IMR-90 (cell line): Measurements from ENCODE around the gene OSBPL6. TPM values are rescaled to one million over a fixed set of nuclear protein-coding genes. Genes with fewer than 3 reads are reported as not detected.

Experiments
- ATAC-seq: fragments of 200-7000 bp; cut with Tn5 transposase; 2 replicates; pipeline ENCODE4 v1.9.1; 2020; ENCODE audit warnings: low read depth, mild to moderate bottlenecking, moderate library complexity
- BruUV-seq: library from RNA; stranded (reverse); fragments of 400-500 nt; replicated peaks from 2 replicates; lab custom pipeline; 2021; lab: Mats Ljungman, UMichigan
- CTCF ChIA-PET: fragments of 300-600 bp; formaldehyde crosslinking; extraction: SDS; loops from one replicate; lab custom pipeline; 2021; ENCODE audit warnings: antibody characterized with exemption; lab: Yijun Ruan, JAX
- POLR2A ChIA-PET: fragments of 300-600 bp; sonication (Branson Sonifier 250); formaldehyde crosslinking; loops from one replicate; lab custom pipeline; 2022; ENCODE audit warnings: antibody characterized with exemption; ENCODE audit not compliant: unreplicated experiment; lab: Charles Lee
- DNase-seq: peaks from one replicate; pipeline ENCODE4 v3.0.0; 2013
- H2AFZ ChIP-seq: replicated peaks from 2 replicates; pipeline ENCODE3; 2013; ENCODE audit warnings: low read length, mild to moderate bottlenecking; ENCODE audit not compliant: poor library complexity
- H2AK5ac ChIP-seq: 2 replicates; pipeline ENCODE4 v1.6.1; 2013; ENCODE audit warnings: low read depth, low read length, inconsistent platforms
- H2AK9ac ChIP-seq: replicated peaks from 2 replicates; pipeline ENCODE3; 2013; ENCODE audit warnings: mild to moderate bottlenecking, low read depth, low read length, moderate library complexity; ENCODE audit not compliant: poor library complexity
- H2BK120ac ChIP-seq: 2 replicates; pipeline ENCODE4 v1.6.1; 2013; ENCODE audit warnings: low read depth, low read length, inconsistent platforms
- H2BK15ac ChIP-seq: 3 replicates; pipeline ENCODE4 v1.6.1; 2013; ENCODE audit warnings: low read depth, low read length, inconsistent platforms
- H2BK20ac ChIP-seq: 2 replicates; pipeline ENCODE4 v1.6.1; 2013; ENCODE audit warnings: low read depth, mild to moderate bottlenecking, inconsistent platforms, low read length, moderate library complexity
- H2BK5ac ChIP-seq: 2 replicates; pipeline ENCODE4 v1.6.1; 2013; ENCODE audit warnings: mild to moderate bottlenecking, low read depth, low read length, inconsistent platforms; ENCODE audit not compliant: poor library complexity, severe bottlenecking
- H3K14ac ChIP-seq: replicated peaks from 2 replicates; pipeline ENCODE4 v1.6.1; 2013; ENCODE audit warnings: low read depth, low read length, inconsistent platforms
- H3K18ac ChIP-seq: 2 replicates; pipeline ENCODE4 v1.6.1; 2013; ENCODE audit warnings: low read depth, low read length, control low read depth
- H3K23ac ChIP-seq: 2 replicates; pipeline ENCODE4 v1.6.1; 2013; ENCODE audit warnings: low read depth, low read length, inconsistent platforms
- H3K27ac ChIP-seq: 2 replicates; pipeline ENCODE4 v1.5.1; 2013; ENCODE audit warnings: mild to moderate bottlenecking, control low read depth, low read length; ENCODE audit not compliant: insufficient read depth
- H3K27me3 ChIP-seq: 2 replicates; pipeline ENCODE4 v1.6.1; 2013; ENCODE audit warnings: low read length; ENCODE audit not compliant: control insufficient read depth, insufficient read depth
- H3K36me3 ChIP-seq: 2 replicates; pipeline ENCODE4 v1.6.1; 2013; ENCODE audit warnings: low read length, mixed read lengths; ENCODE audit not compliant: control insufficient read depth, insufficient read depth
- H3K4ac ChIP-seq: 2 replicates; pipeline ENCODE4 v1.6.1; 2013; ENCODE audit warnings: low read depth, low read length, inconsistent platforms
- H3K4me1 ChIP-seq: 2 replicates; pipeline ENCODE4 v1.6.1; 2013; ENCODE audit warnings: low read length, mixed read lengths; ENCODE audit not compliant: control insufficient read depth, insufficient read depth
- H3K4me2 ChIP-seq: 2 replicates; pipeline ENCODE4 v1.6.1; 2013; ENCODE audit warnings: low read depth, mild to moderate bottlenecking, control low read depth, low read length, moderate library complexity
- H3K4me3 ChIP-seq: 2 replicates; pipeline ENCODE4 v1.5.1; 2013; ENCODE audit warnings: low read depth, mild to moderate bottlenecking, control low read depth, low read length, moderate library complexity; ENCODE audit not compliant: insufficient read depth
- H3K56ac ChIP-seq: 2 replicates; pipeline ENCODE4 v1.6.1; 2013; ENCODE audit warnings: low read length, inconsistent platforms; ENCODE audit not compliant: insufficient read depth; ENCODE audit errors: extremely low read depth
- H3K79me1 ChIP-seq, 2 experiments: 2 replicates each; pipeline ENCODE4 v1.6.1; 2013; ENCODE audit warnings: low read length in 2 of 2, inconsistent platforms in 1 of 2, low read depth in 1 of 2
- H3K9ac ChIP-seq: 2 replicates; pipeline ENCODE4 v1.6.1; 2013; ENCODE audit warnings: low read depth, low read length, control low read depth
- H3K9me1 ChIP-seq: 2 replicates; pipeline ENCODE4 v1.6.1; 2013; ENCODE audit warnings: low read length, inconsistent platforms; ENCODE audit not compliant: insufficient read depth
- H3K9me3 ChIP-seq: 2 replicates; pipeline ENCODE4 v1.6.1; 2013; ENCODE audit warnings: low read length; ENCODE audit not compliant: control insufficient read depth, insufficient read depth
- H4K20me1 ChIP-seq: 2 replicates; pipeline ENCODE4 v1.6.1; 2013; ENCODE audit warnings: low read length, inconsistent platforms; ENCODE audit not compliant: insufficient read depth
- H4K5ac ChIP-seq: 2 replicates; pipeline ENCODE4 v1.6.1; 2013; ENCODE audit warnings: mild to moderate bottlenecking, low read depth, low read length, control low read depth
- H4K8ac ChIP-seq, 2 experiments: 2 replicates each; pipeline ENCODE4 v1.6.1; 2013; ENCODE audit warnings: low read depth in 2 of 2, low read length in 2 of 2, control low read depth in 1 of 2, inconsistent platforms in 1 of 2
- H4K91ac ChIP-seq: 2 replicates; pipeline ENCODE4 v1.6.1; 2013; ENCODE audit warnings: low read depth, low read length, inconsistent platforms; ENCODE audit not compliant: insufficient read depth
- BHLHE40 ChIP-seq: fragments of 150-350 bp; IDR thresholded peaks from 2 replicates; pipeline ENCODE4 v1.6.1; 2016; ENCODE audit warnings: mild to moderate bottlenecking, low read depth, low read length
- CEBPB ChIP-seq: IDR thresholded peaks from 2 replicates; pipeline ENCODE4 v1.6.1; 2012; ENCODE audit warnings: low read depth, low read length, improper control_type of control experiment
- CHD1 ChIP-seq: IDR thresholded peaks from 2 replicates; pipeline ENCODE4 v1.6.1; 2012; ENCODE audit warnings: low read depth, low read length, improper control_type of control experiment
- CTCF ChIP-seq: conservative IDR thresholded peaks from 2 replicates; pipeline ENCODE4 v1.5.1; 2012; ENCODE audit warnings: mild to moderate bottlenecking, low read depth, low read length, improper control_type of control experiment
- ELK1 ChIP-seq: fragments of 150-350 bp; IDR thresholded peaks from 2 replicates; pipeline ENCODE4 v1.6.1; 2016; ENCODE audit warnings: low read depth, mild to moderate bottlenecking, low read length, moderate library complexity, borderline replicate concordance
- FOS ChIP-seq: fragments of 150-350 bp; IDR thresholded peaks from 2 replicates; pipeline ENCODE4 v1.6.1; 2016; ENCODE audit warnings: low read depth, low read length
- MAFK ChIP-seq: IDR thresholded peaks from 2 replicates; pipeline ENCODE4 v1.6.1; 2012; ENCODE audit warnings: low read depth, low read length, improper control_type of control experiment
- MAZ ChIP-seq: IDR thresholded peaks from 2 replicates; pipeline ENCODE4 v1.6.1; 2012; ENCODE audit warnings: low read depth, mild to moderate bottlenecking, low read length, improper control_type of control experiment, moderate library complexity, borderline replicate concordance
- MXI1 ChIP-seq: IDR thresholded peaks from 2 replicates; pipeline ENCODE4 v1.6.1; 2012; ENCODE audit warnings: low read depth, mild to moderate bottlenecking, low read length, moderate library complexity, borderline replicate concordance
- NFE2L2 ChIP-seq: fragments of 150-350 bp; IDR thresholded peaks from 2 replicates; pipeline ENCODE4 v1.6.1; 2016; ENCODE audit warnings: low read depth, mild to moderate bottlenecking, low read length
- POLR2A ChIP-seq: IDR thresholded peaks from 2 replicates; pipeline ENCODE4 v1.6.1; 2012; ENCODE audit warnings: mild to moderate bottlenecking, low read depth, low read length
- RAD21 ChIP-seq: IDR thresholded peaks from 2 replicates; pipeline ENCODE4 v1.6.1; 2012; ENCODE audit warnings: low read length, improper control_type of control experiment
- RCOR1 ChIP-seq: IDR thresholded peaks from 2 replicates; pipeline ENCODE4 v1.6.1; 2012; ENCODE audit warnings: mild to moderate bottlenecking, low read length, improper control_type of control experiment; ENCODE audit not compliant: insufficient replicate concordance
- RFX5 ChIP-seq: IDR thresholded peaks from 2 replicates; pipeline ENCODE4 v1.8.0; 2012; ENCODE audit warnings: low read depth, mild to moderate bottlenecking, low read length, moderate library complexity
- SMC3 ChIP-seq: fragments of 150-350 bp; IDR thresholded peaks from 2 replicates; pipeline ENCODE4 v1.6.1; 2016; ENCODE audit warnings: low read depth, mild to moderate bottlenecking, antibody characterized with exemption, low read length, moderate library complexity
- USF2 ChIP-seq: fragments of 150-350 bp; IDR thresholded peaks from 2 replicates; pipeline ENCODE4 v1.6.1; 2017; ENCODE audit warnings: mild to moderate bottlenecking, antibody characterized with exemption, low read length, low read depth
- WGBS, 2 experiments: methylation state at CpG; one replicate each; pipeline versions ENCODE4 v1.1.5 to v1.1.7; 2013; ENCODE audit warnings: missing lambda C conversion rate in 2 of 2; ENCODE audit not compliant: insufficient read length in 1 of 2; ENCODE audit errors: extremely low coverage in 2 of 2; 5-methylcytosine and 5-hydroxymethylcytosine counted together
- dilution Hi-C: fragments of 300-500 bp; cut with HindIII; formaldehyde crosslinking; loops from one replicate; pipeline ENCODE4 v1.14.3; 2018; ENCODE audit warnings: low sequenced_read_pairs; ENCODE audit not compliant: unreplicated experiment
- in situ Hi-C: fragments of 300-500 bp; cut with MboI; formaldehyde crosslinking; loops from 3 replicates; pipeline ENCODE4 v1.14.3; 2019; ENCODE audit warnings: low sequenced_read_pairs, inconsistent platforms, mixed read lengths
- intact Hi-C: fragments of 100-400 bp; cut with micrococcal nuclease; formaldehyde crosslinking; loops from 2 replicates; pipeline ENCODE4 v1.10.0; 2022
- polyA plus RNA-seq, 3 experiments: library from polyadenylated mRNA; depleted of rRNA; stranded (reverse); fragments of >200 nt; gene quantifications; 2 replicates each; pipeline ENCODE4 v1.2.3, GENCODE V29; 2012; ENCODE audit warnings: low replicate concordance in 1 of 3
- total RNA-seq: library from RNA; depleted of rRNA; stranded (reverse); fragments of >200 nt; gene quantifications from 2 replicates; pipeline ENCODE4 v1.2.3, GENCODE V29; 2012

The OSBPL6 gene
- total and polyA plus RNA-seq, 2 of the 4 experiments (the other 2 are of a cell fraction) = 3.2 to 3.7 TPM

- no peak overlapping the region for H2AK5ac ChIP-seq
- H2BK20ac ChIP-seq = no peak overlapping the region
- ATAC-seq = no peak
- no peak overlapping the region for H3K18ac ChIP-seq
- H3K27me3 ChIP-seq = no peaks in the 10 kb centered on the region
- no peak overlapping the region for H3K9ac ChIP-seq
- dilution Hi-C loops = no loop called here
- H3K4me1 ChIP-seq = 0 out of 2 replicates have a peak, but pooled peaks cover 2% of the 10 kb centered on the region
- no peak overlapping the region for H3K4me2 ChIP-seq
- H2BK120ac ChIP-seq = no peak overlapping the region
- ChIA-PET CTCF (interaction anchor here (1.1 to 2.7 kb wide), 7 partner anchors 11 to 306 kb away, joined by 3 to 18 read pairs (median 11); partner anchors contain the start of gene RBM45), POLR2A (no interaction called here)
- no peak overlapping the region for H2AFZ ChIP-seq
- intact Hi-C loops = loop anchor here (2.0 kb wide), 1 partner anchor 437 kb away; no protein-coding TSS in a partner anchor
- no peak overlapping the region for H3K14ac ChIP-seq
- TF ChIP-seq MAFK = no peak
- TF ChIP-seq NFE2L2 = no peak
- no peak for TF ChIP-seq RFX5
- no peak for TF ChIP-seq MXI1
- TF ChIP-seq BHLHE40 = no peak
- TF ChIP-seq FOS = no peak
- TF ChIP-seq RAD21 = no peak
- TF ChIP-seq SMC3 = no peak
- TF ChIP-seq MAZ = no peak
- TF ChIP-seq ELK1 = no peak
- TF ChIP-seq CTCF = no peak
- TF ChIP-seq RCOR1 = no peak
- no peak for TF ChIP-seq CHD1
- no peak for TF ChIP-seq CEBPB
- no peak for TF ChIP-seq POLR2A
- no peak for TF ChIP-seq USF2
- H4K20me1 ChIP-seq = no peaks in the 10 kb centered on the region
- peaks cover 19 to 40% of the 10 kb centered on the region in 2 experiments; a peak in 3 of 4 replicates for H3K79me1 ChIP-seq
- BruUV-seq = no TSS peak
- H4K5ac ChIP-seq = no peak overlapping the region
- no peak overlapping the region for H3K23ac ChIP-seq
- H2BK5ac ChIP-seq = no peak overlapping the region
- H3K9me3 ChIP-seq = no peaks in the 10 kb centered on the region
- no peak overlapping the region for H3K4me3 ChIP-seq
- H3K4ac ChIP-seq = no peak overlapping the region
- in situ Hi-C loops = loop anchor here (5.0 kb wide), 1 partner anchor 286 kb away; no protein-coding TSS in a partner anchor
- H4K8ac ChIP-seq = no peak overlapping the region
- no peak overlapping the region for H2BK15ac ChIP-seq
- H3K27ac ChIP-seq = no peak overlapping the region
- no peak overlapping the region for H3K56ac ChIP-seq
- H3K36me3 ChIP-seq = no peaks in the 10 kb centered on the region
- no peak overlapping the region for H2AK9ac ChIP-seq
- no peak for DNase-seq
- H4K91ac ChIP-seq = no peak overlapping the region
- no CpG with 5 or more reads among the region's 3 CpGs for WGBS, 2 experiments
- peaks cover 3% of the 10 kb centered on the region; the same call in 1 of the 2 replicates for H3K9me1 ChIP-seq
Measured at GRCh38 chr2:178417916-178418315, 223.6 kb downstream of the OSBPL6 start.
